Peyer's patch (tissue), 4 donors: ENCODE results near the gene FASTK.

ENCODE experiments used
- CTCF ChIP-seq, 6 experiments: fragments of 450-650 bp in 4 of 6; fragments of 200-600 bp in 2 of 6; sonication (generic) in 1 of 6; IDR thresholded peaks; one replicate each; pipeline ENCODE4 v1.5.1; 2017 to 2019; ENCODE audit warnings: antibody characterized with exemption in 6 of 6, mild to moderate bottlenecking in 3 of 6, moderate library complexity in 1 of 6
- POLR2A ChIP-seq, 2 donors: fragments of 450-650 bp; IDR thresholded peaks; one replicate each; pipeline ENCODE4 v1.5.1; 2017; ENCODE audit warnings: antibody characterized with exemption in 2 of 2, mild to moderate bottlenecking in 2 of 2, moderate library complexity in 2 of 2

- TF ChIP-seq POLR2A (IDR thresholded peaks at IDR 0.05) (peak; percentile 63 to 80), CTCF (IDR thresholded peaks at IDR 0.05) (no peak)
Measured at GRCh38 chr7:151057989-151058780, 22.4 kb downstream of the FASTK start.
